HG02763 (cell line): ENCODE results near the gene SHROOM3.

Experiments
- ATAC-seq: cut with Tn5 transposase; IDR thresholded peaks from one replicate; pipeline ENCODE4 v1.9.1; 2021; ENCODE audit warnings: mild to moderate bottlenecking, moderate library complexity; ENCODE audit not compliant: unreplicated experiment

Gene SHROOM3

GRCh38 chr4:76615999-76616398 lies 181.0 kb downstream of the SHROOM3 start:
- no peak for ATAC-seq

GRCh38 chr4:76616526-76616925 lies 181.5 kb downstream of the SHROOM3 start:
- ATAC-seq, result no peak

- ATAC-seq, result no peak
These were observed 185.9 kb downstream of the SHROOM3 start for GRCh38 chr4:76620723-76621468.

- ATAC-seq, result no peak
These were observed 187.1 kb downstream of the SHROOM3 start for GRCh38 chr4:76622126-76622525.

GRCh38 chr4:76622717-76623116 lies 187.7 kb downstream of the SHROOM3 start:
- ATAC-seq, result no peak

- ATAC-seq, result no peak
These were observed 188.4 kb downstream of the SHROOM3 start for GRCh38 chr4:76623217-76624045.

GRCh38 chr4:76624241-76624681 lies 189.2 kb downstream of the SHROOM3 start:
- no peak for ATAC-seq

GRCh38 chr4:76624931-76625715 lies 190.1 kb downstream of the SHROOM3 start:
- ATAC-seq, result no peak

GRCh38 chr4:76626686-76627465 lies 191.8 kb downstream of the SHROOM3 start:
- ATAC-seq, result no peak

- no peak for ATAC-seq
These were observed 193.2 kb downstream of the SHROOM3 start for GRCh38 chr4:76628251-76628650.

- ATAC-seq, result no peak
These were observed 195.7 kb downstream of the SHROOM3 start for GRCh38 chr4:76630741-76631140.

GRCh38 chr4:76634220-76634619 lies 199.2 kb downstream of the SHROOM3 start:
- no peak for ATAC-seq

GRCh38 chr4:76637712-76638361 lies 202.8 kb downstream of the SHROOM3 start:
- ATAC-seq, result no peak

GRCh38 chr4:76639288-76639687 lies 204.3 kb downstream of the SHROOM3 start:
- no peak for ATAC-seq

GRCh38 chr4:76640353-76640910 lies 205.4 kb downstream of the SHROOM3 start:
- ATAC-seq, result no peak

- ATAC-seq, result no peak
These were observed 206.3 kb downstream of the SHROOM3 start for GRCh38 chr4:76641351-76641750.

- no peak for ATAC-seq
These were observed 206.7 kb downstream of the SHROOM3 start for GRCh38 chr4:76641758-76642157.

GRCh38 chr4:76644831-76645485 lies 209.9 kb downstream of the SHROOM3 start:
- ATAC-seq, result no peak

- ATAC-seq, result no peak
These were observed 214.1 kb downstream of the SHROOM3 start for GRCh38 chr4:76649086-76649485.
